ENCODE measurements around the gene C1orf115.
A peak's percentile ranks its signal among the peaks of the same experiment; 100 is the strongest.
"Not testable (repeated sequence)": the region's sequence is repeated elsewhere in the genome, so short reads cannot be mapped to it uniquely, and the experiment has no call there.

The C1orf115 gene

GRCh38 chr1:220708244-220708643, 18.1 kb downstream of the C1orf115 start:
- TF ChIP-seq Cebpa-rat (IDR thresholded peaks at IDR 0.05): no peak
- H3K4me2 ChIP-seq: peak overlapping the region in 2 of 11 experiments; percentile 26 to 46; a peak in 1 of 22 replicates
- no peaks in the 10 kb centered on the region for H3K27me3 ChIP-seq
- H3K27ac ChIP-seq: no peak overlapping the region
- no peak overlapping the region for H3K9ac ChIP-seq
- peaks cover 14 to 35% (median 29%) of the 10 kb centered on the region in 10 experiments; a peak in 18 of 20 replicates for H3K4me1 ChIP-seq
- H3K9me3 ChIP-seq (replicated peaks in 1 of 11): peaks cover 0 to 10% (median 2%) of the 10 kb centered on the region in 11 experiments; a peak in 11 of 22 replicates
- no peaks in the 10 kb centered on the region for H4K20me1 ChIP-seq
- no peak overlapping the region for H3K4me3 ChIP-seq
- no peaks in the 10 kb centered on the region for H3K36me3 ChIP-seq

GRCh38 chr1:220708936-220709801, 19.0 kb downstream of the C1orf115 start:
- Histone ChIP-seq H3K27ac (no peak overlapping the region), H3K9me3 (replicated peaks in 1 of 11) (peaks cover 0 to 4% (median 2%) of the 10 kb centered on the region in 11 experiments; a peak in 5 of 22 replicates), H3K9ac (no peak overlapping the region), H3K4me1 (peaks cover 14 to 35% (median 29%) of the 10 kb centered on the region in 10 experiments; a peak in 18 of 20 replicates), H3K4me2 (peak overlapping the region in 8 of 11 experiments; percentile 35 to 62 (median 54); a peak in 16 of 22 replicates), H3K4me3 (no peak overlapping the region), H3K27me3 (no peaks in the 10 kb centered on the region), H3K36me3 (no peaks in the 10 kb centered on the region), H4K20me1 (no peaks in the 10 kb centered on the region)
- no peak for TF ChIP-seq Cebpa-rat (IDR thresholded peaks at IDR 0.05)

DNA sequence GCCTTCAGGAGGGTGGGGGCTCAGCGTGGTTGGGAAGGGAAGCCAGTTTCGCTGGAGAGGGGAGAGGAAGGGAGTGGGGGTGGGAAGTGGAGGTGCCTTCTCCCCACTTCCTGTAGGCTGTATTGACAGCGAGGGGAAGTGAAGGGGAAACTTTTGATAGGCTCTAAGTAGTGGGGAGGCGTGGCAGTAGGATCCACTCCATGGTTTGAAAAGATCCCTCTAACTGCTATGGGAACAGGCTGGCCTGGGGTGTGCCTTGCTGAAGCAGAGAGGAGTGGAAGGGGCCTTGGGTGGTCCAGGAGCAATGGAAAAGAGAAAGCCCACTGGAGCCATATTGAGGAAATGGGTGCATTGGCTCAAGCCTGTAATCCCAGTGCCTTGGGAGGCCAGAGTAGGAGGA, 20.2 kb downstream of the C1orf115 start:
- TF ChIP-seq Cebpa-rat (IDR thresholded peaks at IDR 0.05): no peak
- H3K4me3 ChIP-seq: no peak overlapping the region
- no peaks in the 10 kb centered on the region for H3K27me3 ChIP-seq
- no peaks in the 10 kb centered on the region for H3K36me3 ChIP-seq
- no peak overlapping the region for H3K9ac ChIP-seq
- peaks cover 10 to 15% (median 13%) of the 10 kb centered on the region in 11 experiments; a peak in 21 of 22 replicates for H3K9me3 ChIP-seq (replicated peaks in 1 of 11)
- H3K4me1 ChIP-seq: peaks cover 14 to 35% (median 29%) of the 10 kb centered on the region in 10 experiments; a peak in 18 of 20 replicates
- H4K20me1 ChIP-seq: no peaks in the 10 kb centered on the region
- peak overlapping the region; percentile 7 to 62 (median 44); a peak in 13 of 22 replicates for H3K4me2 ChIP-seq
- no peak overlapping the region for H3K27ac ChIP-seq

- Histone ChIP-seq H3K27ac (peak overlapping the region in 1 of 11 experiments; percentile 16; a peak in 1 of 22 replicates), H3K4me3 (no peak overlapping the region), H3K9me3 (replicated peaks in 1 of 11) (peaks cover 18 to 24% (median 22%) of the 10 kb centered on the region in 11 experiments), H3K4me2 (peak overlapping the region; percentile 9 to 50 (median 34); a peak in 14 of 22 replicates), H3K27me3 (no peaks in the 10 kb centered on the region), H4K20me1 (no peaks in the 10 kb centered on the region), H3K9ac (no peak overlapping the region), H3K4me1 (peaks cover 14 to 35% (median 29%) of the 10 kb centered on the region in 10 experiments; a peak in 18 of 20 replicates), H3K36me3 (no peaks in the 10 kb centered on the region)
- TF ChIP-seq Cebpa-rat (IDR thresholded peaks at IDR 0.05): no peak
These were observed 21.1 kb downstream of the C1orf115 start for GRCh38 chr1:220711056-220711809.

DNA sequence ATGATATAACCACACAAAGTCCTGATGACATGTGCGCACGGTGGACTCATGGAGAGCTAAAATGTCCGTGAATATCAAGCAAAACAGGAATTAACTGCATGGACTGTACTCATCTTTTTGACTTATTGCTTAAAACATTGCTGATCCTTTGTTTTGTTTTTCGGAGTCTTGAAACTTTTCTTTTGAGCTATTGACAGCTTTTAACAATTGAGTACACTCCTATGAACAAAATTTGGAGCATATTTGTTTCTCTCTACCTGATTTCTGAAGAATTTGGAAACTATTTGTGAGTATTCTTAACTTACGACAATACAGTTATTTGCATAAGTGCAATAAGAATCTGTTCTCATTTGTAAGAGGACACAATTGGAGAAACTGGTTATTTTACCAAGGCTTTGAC, 25.8 kb downstream of the C1orf115 start:
- not testable (repeated sequence) for H4K20me1 ChIP-seq, H3K4me3 ChIP-seq, H3K4me2 ChIP-seq, H3K9ac ChIP-seq, H3K27ac ChIP-seq, H3K4me1 ChIP-seq, H3K36me3 ChIP-seq, H3K27me3 ChIP-seq
- H3K9me3 ChIP-seq (replicated peaks in 1 of 11): peaks cover 23 to 42% (median 29%) of the 10 kb centered on the region in 11 experiments

GRCh38 chr1:220717800-220718640, 27.9 kb downstream of the C1orf115 start:
- H3K36me3 ChIP-seq: no peaks in the 10 kb centered on the region
- H3K9me3 ChIP-seq (replicated peaks in 1 of 11): peaks cover 23 to 42% (median 29%) of the 10 kb centered on the region in 11 experiments
- no peak overlapping the region for H3K4me2 ChIP-seq
- peaks cover 0 to 4% (median 0%) of the 10 kb centered on the region in 10 experiments; a peak in 1 of 20 replicates for H3K4me1 ChIP-seq
- no peak overlapping the region for H3K4me3 ChIP-seq
- no peak overlapping the region for H3K27ac ChIP-seq
- H3K27me3 ChIP-seq: no peaks in the 10 kb centered on the region
- no peak overlapping the region for H3K9ac ChIP-seq
- TF ChIP-seq Cebpa-rat (IDR thresholded peaks at IDR 0.05): no peak
- H4K20me1 ChIP-seq: no peaks in the 10 kb centered on the region

DNA sequence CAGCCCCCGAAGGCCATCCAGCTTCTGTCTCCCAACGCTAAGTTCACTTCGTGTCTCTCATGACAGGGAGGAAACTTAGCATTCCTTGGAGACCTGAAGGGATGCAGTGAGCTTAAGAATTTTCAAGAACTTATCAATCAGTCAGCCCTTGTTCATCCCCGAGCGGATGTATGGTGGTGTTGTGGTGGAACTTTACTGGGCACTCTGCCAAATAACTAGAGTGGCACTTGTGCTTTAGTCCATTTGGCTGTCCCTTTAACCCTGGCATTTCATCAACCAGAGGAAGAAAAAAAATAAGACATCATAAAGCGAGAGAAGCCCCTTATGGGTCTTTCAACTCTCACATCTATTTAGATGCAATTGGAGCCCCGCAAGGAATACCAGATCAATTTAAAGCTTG, 31.1 kb downstream of the C1orf115 start:
- H3K4me1 ChIP-seq, H3K27ac ChIP-seq, H4K20me1 ChIP-seq, H3K36me3 ChIP-seq, H3K4me3 ChIP-seq, H3K9ac ChIP-seq, H3K27me3 ChIP-seq: not testable (repeated sequence)
- Histone ChIP-seq H3K4me2 (peak overlapping the region in 2 of 11 experiments; percentile 20 to 23; a peak in 1 of 22 replicates), H3K9me3 (replicated peaks in 1 of 11) (peaks cover 3 to 19% (median 7%) of the 10 kb centered on the region in 11 experiments)

- no peak overlapping the region for H3K4me3 ChIP-seq
- no peak overlapping the region for H3K27ac ChIP-seq
- no peaks in the 10 kb centered on the region for H3K27me3 ChIP-seq
- no peak for TF ChIP-seq Cebpa-rat (IDR thresholded peaks at IDR 0.05)
- H3K4me1 ChIP-seq: no peaks in the 10 kb centered on the region; a peak in 1 of 20 replicates
- H4K20me1 ChIP-seq: no peaks in the 10 kb centered on the region
- no peak overlapping the region for H3K9ac ChIP-seq
- no peaks in the 10 kb centered on the region for H3K36me3 ChIP-seq
- H3K9me3 ChIP-seq (replicated peaks in 1 of 11): 0 out of 22 replicates have a peak, but pooled peaks cover 0 to 3% (median 0%) of the 10 kb centered on the region in 11 experiments
- H3K4me2 ChIP-seq: no peak overlapping the region
These were observed 36.5 kb downstream of the C1orf115 start for GRCh38 chr1:220726634-220727033.

Measured in BLaER1 treated with 17β-estradiol and CSF1 and Interleukin-3, amounts not matched to agents 10 nM and 100 nM (cell line).